Measurements from ENCODE around the gene NENF. TPM values are rescaled to one million over a fixed set of nuclear protein-coding genes. Genes with fewer than 3 reads are reported as not detected.

Gene NENF
- polyA plus RNA-seq, 4 donors: 17.7 to 62.6 (median 40.0) TPM

GRCh38 chr1:212489284-212489859, 56.7 kb downstream of the NENF start:
- Histone ChIP-seq H3K36me3 (ENCODE audit: control insufficient read depth in 3 of 3, insufficient read depth in 2 of 3, low read depth in 1 of 3, low read length in 3 of 3) (no peaks in the 10 kb centered on the region), H3K27ac (ENCODE audit: low read depth in 1 of 3, low read length in 2 of 3) (peak overlapping the region in 2 of 3 donors; percentile 0 to 65), H3K4me3 (ENCODE audit: low read depth in 1 of 3, low read length in 3 of 3) (no peak overlapping the region), H3K27me3 (ENCODE audit: control insufficient read depth in 3 of 3, insufficient read depth in 3 of 3, low read length in 3 of 3) (no peaks in the 10 kb centered on the region), H3K4me1 (ENCODE audit: control insufficient read depth in 3 of 3, insufficient read depth in 2 of 3, low read depth in 1 of 3, low read length in 2 of 3) (peaks cover 0 to 31% (median 0%) of the 10 kb centered on the region in 3 donors), H3K9me3 (ENCODE audit: control insufficient read depth in 2 of 2, insufficient read depth in 1 of 2, low read depth in 1 of 2, low read length in 1 of 2) (no peaks in the 10 kb centered on the region)
- DNase-seq (no peak), FAIRE-seq (no peak)
- 94 to 96% (median 96%) methylated on average over 4 of the region's 4 CpGs for WGBS, 3 donors

GRCh38 chr1:212490276-212490675, 57.6 kb downstream of the NENF start:
- H3K4me3 ChIP-seq (ENCODE audit: low read depth in 1 of 3, low read length in 3 of 3): no peak overlapping the region

GRCh38 chr1:212491454-212491853, 58.7 kb downstream of the NENF start:
- 60 to 71% (median 68%) methylated on average over 4 of the region's 4 CpGs for WGBS, 3 donors
- FAIRE-seq: no peak
- Histone ChIP-seq H3K36me3 (ENCODE audit: control insufficient read depth in 3 of 3, insufficient read depth in 2 of 3, low read depth in 1 of 3, low read length in 3 of 3) (no peaks in the 10 kb centered on the region), H3K27ac (ENCODE audit: low read depth in 1 of 3, low read length in 2 of 3) (no peak overlapping the region), H3K27me3 (ENCODE audit: control insufficient read depth in 3 of 3, insufficient read depth in 3 of 3, low read length in 3 of 3) (no peaks in the 10 kb centered on the region), H3K4me1 (ENCODE audit: control insufficient read depth in 3 of 3, insufficient read depth in 2 of 3, low read depth in 1 of 3, low read length in 2 of 3) (peaks cover 0 to 17% (median 0%) of the 10 kb centered on the region in 3 donors), H3K4me3 (ENCODE audit: low read depth in 1 of 3, low read length in 3 of 3) (no peak overlapping the region), H3K9me3 (ENCODE audit: control insufficient read depth in 2 of 2, insufficient read depth in 1 of 2, low read depth in 1 of 2, low read length in 1 of 2) (no peaks in the 10 kb centered on the region)
- DNase-seq: no peak

More at GRCh38 chr1:212490276-212490675, 57.6 kb downstream of the NENF start:
- no peaks in the 10 kb centered on the region for H3K36me3 ChIP-seq (ENCODE audit: control insufficient read depth in 3 of 3, insufficient read depth in 2 of 3, low read depth in 1 of 3, low read length in 3 of 3)
- no peaks in the 10 kb centered on the region for H3K27me3 ChIP-seq (ENCODE audit: control insufficient read depth in 3 of 3, insufficient read depth in 3 of 3, low read length in 3 of 3)
- peaks cover 0 to 28% (median 0%) of the 10 kb centered on the region in 3 donors for H3K4me1 ChIP-seq (ENCODE audit: control insufficient read depth in 3 of 3, insufficient read depth in 2 of 3, low read depth in 1 of 3, low read length in 2 of 3)
- H3K27ac ChIP-seq (ENCODE audit: low read depth in 1 of 3, low read length in 2 of 3): no peak overlapping the region
- WGBS, 3 donors: 81 to 88% (median 84%) methylated on average over 2 of the region's 2 CpGs
- FAIRE-seq (no peak), DNase-seq (no peak)
- H3K9me3 ChIP-seq (ENCODE audit: control insufficient read depth in 2 of 2, insufficient read depth in 1 of 2, low read depth in 1 of 2, low read length in 1 of 2): no peaks in the 10 kb centered on the region

Other genes with a start within 250 kb of the NENF start
- gene PPP2R5A, start 147.5 kb upstream of the NENF start, polyA plus RNA-seq: 10 to 100 TPM; 33.0 to 45.4 (median 40.6) TPM
- gene PACC1, start 18.0 kb upstream of the NENF start, polyA plus RNA-seq: 1 to 10 TPM in 3 of 4 donors, under 1 TPM in 1; 0.67 to 4.1 (median 2.5) TPM
- gene ATF3, start 175.8 kb downstream of the NENF start, polyA plus RNA-seq: 10 to 100 TPM; 20.8 to 41.2 (median 28.7) TPM

All from small intestine (tissue), 7 donors.